Progenitor cell of endocrine pancreas (in vitro differentiated cells): ENCODE measurements around the gene LLCFC1. TPM values are rescaled to one million over a fixed set of nuclear protein-coding genes. Genes with fewer than 3 reads are reported as not detected.
"Not testable (repeated sequence)": the region's sequence is repeated elsewhere in the genome, so short reads cannot be mapped to it uniquely, and the experiment has no call there.

ENCODE experiments used
- DNase-seq: peaks from one replicate; pipeline ENCODE4 v3.0.0; 2021; ENCODE audit warnings: low spot score; ENCODE audit not compliant: unreplicated experiment
- H3K27ac Mint-ChIP-seq: 2 replicates; pipeline ENCODE4 v1.8.0; 2021; ENCODE audit warnings: mild to moderate bottlenecking, moderate library complexity, mixed read lengths
- H3K27me3 Mint-ChIP-seq: 2 replicates; pipeline ENCODE4 v1.8.0; 2021; ENCODE audit warnings: mixed read lengths
- H3K36me3 Mint-ChIP-seq: 2 replicates; pipeline ENCODE4 v1.8.0; 2022; ENCODE audit warnings: mixed read lengths; ENCODE audit not compliant: insufficient read depth
- H3K4me1 Mint-ChIP-seq: 2 replicates; pipeline ENCODE4 v1.8.0; 2021; ENCODE audit warnings: low read depth, mixed read lengths
- H3K4me3 Mint-ChIP-seq: 2 replicates; pipeline ENCODE4 v1.8.0; 2021; ENCODE audit warnings: low read depth, mild to moderate bottlenecking, moderate library complexity, mixed read lengths
- H3K9me3 Mint-ChIP-seq: 2 replicates; pipeline ENCODE4 v1.8.0; 2021; ENCODE audit warnings: low read depth, mixed read lengths
- CTCF ChIP-seq: fragments of 200-600 bp; sonication (generic); IDR thresholded peaks from one replicate; pipeline ENCODE4 v1.5.0; 2021; ENCODE audit warnings: antibody characterized with exemption, mild to moderate bottlenecking; ENCODE audit not compliant: unreplicated experiment
- total RNA-seq: library from RNA; stranded (reverse); gene quantifications from 2 replicates; pipeline ENCODE4 v1.2.1, GENCODE V29; 2021

LLCFC1 gene
- total RNA-seq, 1 donor from 2014 or later, result not detected

- H3K4me1 Mint-ChIP-seq, result peaks cover under 1% of the 10 kb centered on the region
- no peak overlapping the region for H3K4me3 Mint-ChIP-seq
- H3K27me3 Mint-ChIP-seq, result peaks cover 9% of the 10 kb centered on the region
- TF ChIP-seq CTCF, result no peak
- H3K27ac Mint-ChIP-seq, result no peak overlapping the region
- peaks cover 8% of the 10 kb centered on the region for H3K9me3 Mint-ChIP-seq
- no peak for DNase-seq
- no peaks in the 10 kb centered on the region for H3K36me3 Mint-ChIP-seq
Observed at GRCh38 chr7:142968229-142968628, 28.9 kb downstream of the LLCFC1 start.

GRCh38 chr7:142969183-142969582 lies 29.9 kb downstream of the LLCFC1 start:
- Mint-ChIP-seq H3K36me3 (no peaks in the 10 kb centered on the region), H3K9me3 (peaks cover 11% of the 10 kb centered on the region), H3K27ac (no peak overlapping the region)

GRCh38 chr7:142974626-142975025 lies 35.3 kb downstream of the LLCFC1 start:
- Mint-ChIP-seq H3K9me3 (peaks cover 29% of the 10 kb centered on the region), H3K4me1 (no peaks in the 10 kb centered on the region), H3K27ac (no peak overlapping the region), H3K36me3 (no peaks in the 10 kb centered on the region), H3K27me3 (no peaks in the 10 kb centered on the region), H3K4me3 (no peak overlapping the region)
- no peak for DNase-seq
- no peak for TF ChIP-seq CTCF

More at GRCh38 chr7:142969183-142969582, 29.9 kb downstream of the LLCFC1 start:
- Mint-ChIP-seq H3K27me3 (peaks cover 5% of the 10 kb centered on the region), H3K4me3 (no peak overlapping the region), H3K4me1 (no peaks in the 10 kb centered on the region)
- TF ChIP-seq CTCF, result no peak
- no peak for DNase-seq

GRCh38 chr7:142978402-142978801 lies 39.1 kb downstream of the LLCFC1 start:
- not testable (repeated sequence) for H3K27ac Mint-ChIP-seq, H3K27me3 Mint-ChIP-seq, H3K4me1 Mint-ChIP-seq, H3K36me3 Mint-ChIP-seq, H3K4me3 Mint-ChIP-seq, DNase-seq
- peaks cover 34% of the 10 kb centered on the region for H3K9me3 Mint-ChIP-seq

- no peaks in the 10 kb centered on the region for H3K27me3 Mint-ChIP-seq
- H3K4me1 Mint-ChIP-seq, result no peaks in the 10 kb centered on the region
- no peaks in the 10 kb centered on the region for H3K36me3 Mint-ChIP-seq
- DNase-seq, result no peak
- no peak overlapping the region for H3K4me3 Mint-ChIP-seq
- peaks cover 21% of the 10 kb centered on the region for H3K9me3 Mint-ChIP-seq
- no peak for TF ChIP-seq CTCF
- H3K27ac Mint-ChIP-seq, result no peak overlapping the region
Observed at GRCh38 chr7:142983825-142984224, 44.5 kb downstream of the LLCFC1 start.

GRCh38 chr7:142984297-142984696 lies 45.0 kb downstream of the LLCFC1 start:
- no peak for TF ChIP-seq CTCF
- H3K27ac Mint-ChIP-seq, result no peak overlapping the region
- H3K9me3 Mint-ChIP-seq, result peaks cover 16% of the 10 kb centered on the region
- H3K36me3 Mint-ChIP-seq, result no peaks in the 10 kb centered on the region
- no peak overlapping the region for H3K4me3 Mint-ChIP-seq
- H3K27me3 Mint-ChIP-seq, result no peaks in the 10 kb centered on the region
- H3K4me1 Mint-ChIP-seq, result no peaks in the 10 kb centered on the region
- DNase-seq, result no peak
